Measurements from ENCODE around the gene CCDC112.
A peak's percentile ranks its signal among the peaks of the same experiment; 100 is the strongest.

CCDC112 gene

DNA sequence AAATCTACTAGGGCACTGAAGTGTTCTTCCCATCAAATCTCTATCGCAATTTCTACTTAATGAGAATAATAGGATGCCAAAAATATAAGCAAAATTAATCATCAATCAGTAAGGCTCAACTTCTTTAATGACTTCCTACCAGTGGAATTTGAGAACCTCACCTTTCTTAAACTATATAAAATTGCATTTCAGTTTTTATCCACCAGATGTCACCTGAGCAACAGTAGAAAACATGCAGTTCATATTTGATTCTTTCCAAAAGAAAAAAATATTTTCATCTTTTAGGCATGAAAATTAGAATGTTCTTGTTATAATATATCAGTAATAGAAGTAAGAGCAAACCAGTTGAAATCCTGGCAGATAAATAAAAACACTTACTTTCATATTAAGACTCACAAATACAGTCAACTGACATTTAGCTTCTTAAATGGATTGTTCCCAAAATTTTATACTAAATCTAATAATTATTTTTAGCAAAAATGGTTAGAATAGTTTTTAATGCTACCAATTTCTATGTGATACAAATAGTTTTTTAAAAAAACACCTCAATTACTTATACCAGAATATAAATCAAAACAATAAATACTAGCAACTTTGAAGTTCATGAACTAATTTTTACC, 13.4 kb upstream of the CCDC112 start:
- H3F3A ChIP-seq (ENCODE audit: insufficient read depth, low read length) = no peaks in the 10 kb centered on the region
- no peak overlapping the region for H2AFZ ChIP-seq (ENCODE audit: low read length)
- H3K4me1 ChIP-seq (ENCODE audit: insufficient read depth, low read length, severe bottlenecking) = no peaks in the 10 kb centered on the region
- peak; percentile 63 for TF ChIP-seq CTCF (IDR thresholded peaks at IDR 0.05; ENCODE audit: low read length)
- no peak for TF ChIP-seq EZH2 (IDR thresholded peaks at IDR 0.05; ENCODE audit: borderline replicate concordance, low read length)
- no peaks in the 10 kb centered on the region for H4K20me1 ChIP-seq (ENCODE audit: insufficient read depth, low read length)
- H3K4me2 ChIP-seq (ENCODE audit: low read length) = no peak overlapping the region
- no peaks in the 10 kb centered on the region for H3K9me2 ChIP-seq (ENCODE audit: low read depth, low read length)
- H3K9me3 ChIP-seq (ENCODE audit: low read length) = no peaks in the 10 kb centered on the region
- no peaks in the 10 kb centered on the region for H3K27me3 ChIP-seq (ENCODE audit: insufficient read depth, low read length)
- no peak overlapping the region for H3K9ac ChIP-seq (ENCODE audit: low read length)
- H3K79me2 ChIP-seq (ENCODE audit: insufficient read depth, low read length) = no peaks in the 10 kb centered on the region
- no peak overlapping the region for H3K27ac ChIP-seq (ENCODE audit: low read depth, low read length, poor library complexity, severe bottlenecking)
- no peaks in the 10 kb centered on the region for H3K36me3 ChIP-seq (ENCODE audit: insufficient read depth, low read length)
- H3K4me3 ChIP-seq (ENCODE audit: low read depth, low read length, poor library complexity, severe bottlenecking) = no peak overlapping the region

- no peaks in the 10 kb centered on the region for H3K4me1 ChIP-seq (ENCODE audit: insufficient read depth, low read length, severe bottlenecking)
- no peak overlapping the region for H3K27ac ChIP-seq (ENCODE audit: low read depth, low read length, poor library complexity, severe bottlenecking)
- H3K9me2 ChIP-seq (ENCODE audit: low read depth, low read length) = no peaks in the 10 kb centered on the region
- no peaks in the 10 kb centered on the region for H3K27me3 ChIP-seq (ENCODE audit: insufficient read depth, low read length)
- no peaks in the 10 kb centered on the region for H3K9me3 ChIP-seq (ENCODE audit: low read length)
- H4K20me1 ChIP-seq (ENCODE audit: insufficient read depth, low read length) = no peaks in the 10 kb centered on the region
- no peaks in the 10 kb centered on the region for H3K79me2 ChIP-seq (ENCODE audit: insufficient read depth, low read length)
- H3K36me3 ChIP-seq (ENCODE audit: insufficient read depth, low read length) = no peaks in the 10 kb centered on the region
- H3F3A ChIP-seq (ENCODE audit: insufficient read depth, low read length) = no peaks in the 10 kb centered on the region
- no peak overlapping the region for H3K4me2 ChIP-seq (ENCODE audit: low read length)
- H3K9ac ChIP-seq (ENCODE audit: low read length) = no peak overlapping the region
- TF ChIP-seq EZH2 (IDR thresholded peaks at IDR 0.05; ENCODE audit: borderline replicate concordance, low read length) (no peak), CTCF (IDR thresholded peaks at IDR 0.05; ENCODE audit: low read length) (no peak)
- no peak overlapping the region for H2AFZ ChIP-seq (ENCODE audit: low read length)
- H3K4me3 ChIP-seq (ENCODE audit: low read depth, low read length, poor library complexity, severe bottlenecking) = no peak overlapping the region
These were observed 12.4 kb upstream of the CCDC112 start for GRCh38 chr5:115308815-115309214.

GRCh38 chr5:115306011-115306536, 9.6 kb upstream of the CCDC112 start:
- no peak overlapping the region for H3K4me3 ChIP-seq (ENCODE audit: low read depth, low read length, poor library complexity, severe bottlenecking)
- H3K9ac ChIP-seq (ENCODE audit: low read length) = no peak overlapping the region
- no peak overlapping the region for H3K4me2 ChIP-seq (ENCODE audit: low read length)

More at GRCh38 chr5:115306011-115306536, 9.6 kb upstream of the CCDC112 start:
- H3K79me2 ChIP-seq (ENCODE audit: insufficient read depth, low read length) = no peaks in the 10 kb centered on the region
- no peaks in the 10 kb centered on the region for H3K9me2 ChIP-seq (ENCODE audit: low read depth, low read length)
- no peak overlapping the region for H2AFZ ChIP-seq (ENCODE audit: low read length)
- no peak overlapping the region for H3K27ac ChIP-seq (ENCODE audit: low read depth, low read length, poor library complexity, severe bottlenecking)
- no peaks in the 10 kb centered on the region for H3K36me3 ChIP-seq (ENCODE audit: insufficient read depth, low read length)
- no peaks in the 10 kb centered on the region for H3K27me3 ChIP-seq (ENCODE audit: insufficient read depth, low read length)
- H3K4me1 ChIP-seq (ENCODE audit: insufficient read depth, low read length, severe bottlenecking) = no peaks in the 10 kb centered on the region
- TF ChIP-seq EZH2 (IDR thresholded peaks at IDR 0.05; ENCODE audit: borderline replicate concordance, low read length) = no peak
- TF ChIP-seq CTCF (IDR thresholded peaks at IDR 0.05; ENCODE audit: low read length) = no peak
- H4K20me1 ChIP-seq (ENCODE audit: insufficient read depth, low read length) = no peaks in the 10 kb centered on the region
- no peaks in the 10 kb centered on the region for H3K9me3 ChIP-seq (ENCODE audit: low read length)
- H3F3A ChIP-seq (ENCODE audit: insufficient read depth, low read length) = no peaks in the 10 kb centered on the region
